Measurements from ENCODE around the gene ARL8A.
"Not testable (repeated sequence)": the region's sequence is repeated elsewhere in the genome, so short reads cannot be mapped to it uniquely, and the experiment has no call there.

Gene ARL8A

GRCh38 chr1:202144402-202145067, at the start of gene ARL8A:
TSS of gene ARL8A (minus strand) at chr1:202144737. CDS start at chr1:202144572, 165 bp downstream.
- peak; percentile 49 for DNase-seq (ENCODE audit: low read depth)

GRCh38 chr1:202194328-202194648, 49.8 kb upstream of the ARL8A start:
- no peak for DNase-seq (ENCODE audit: low read depth)

GRCh38 chr1:202193614-202194327, 49.2 kb upstream of the ARL8A start, which contains the start of gene LGR6:
TSS of gene LGR6 (plus strand) at chr1:202193799. CDS start at chr1:202193990, 191 bp downstream.
- DNase-seq (ENCODE audit: low read depth), result no peak

- DNase-seq (ENCODE audit: low read depth), result peak; percentile 31
These were observed 48.5 kb upstream of the ARL8A start for GRCh38 chr1:202192770-202193613.

GRCh38 chr1:202191391-202191790, 46.9 kb upstream of the ARL8A start:
- DNase-seq (ENCODE audit: low read depth), result not testable (repeated sequence)

- no peak for DNase-seq (ENCODE audit: low read depth)
These were observed 45.6 kb upstream of the ARL8A start for GRCh38 chr1:202189918-202190715.

- peak; percentile 47 for DNase-seq (ENCODE audit: low read depth)
These were observed 44.7 kb upstream of the ARL8A start for GRCh38 chr1:202189001-202189790.

GRCh38 chr1:202187697-202188407, 43.3 kb upstream of the ARL8A start:
- DNase-seq (ENCODE audit: low read depth), result no peak

GRCh38 chr1:202187041-202187671, 42.6 kb upstream of the ARL8A start:
- DNase-seq (ENCODE audit: low read depth), result no peak

GRCh38 chr1:202186327-202186726, 41.8 kb upstream of the ARL8A start:
- DNase-seq (ENCODE audit: low read depth), result no peak

GRCh38 chr1:202184750-202185460, 40.4 kb upstream of the ARL8A start:
- no peak for DNase-seq (ENCODE audit: low read depth)

- DNase-seq (ENCODE audit: low read depth), result no peak
These were observed 37.7 kb upstream of the ARL8A start for GRCh38 chr1:202182040-202182877.

GRCh38 chr1:202181586-202181985, 37.0 kb upstream of the ARL8A start:
- no peak for DNase-seq (ENCODE audit: low read depth)

- DNase-seq (ENCODE audit: low read depth), result not testable (repeated sequence)
These were observed 36.2 kb upstream of the ARL8A start for GRCh38 chr1:202180751-202181139.

GRCh38 chr1:202179828-202180750, 35.6 kb upstream of the ARL8A start:
- no peak for DNase-seq (ENCODE audit: low read depth)

GRCh38 chr1:202176949-202177927, 32.7 kb upstream of the ARL8A start:
- DNase-seq (ENCODE audit: low read depth), result no peak
